ENCODE data around the gene SLC9A4. TPM values are rescaled to one million over a fixed set of nuclear protein-coding genes. Genes with fewer than 3 reads are reported as not detected.

SLC9A4 gene
- not detected for total RNA-seq
- long read RNA-seq, result 0 reads

- DNase-seq, result no peak
- intact Hi-C loops (cut with DNase I), result loop anchor here (5.0 kb wide), 1 partner anchor 229 kb away; no protein-coding TSS in a partner anchor
- ATAC-seq (ENCODE audit: poor library complexity), result no peak
Observed at GRCh38 chr2:102473020-102473419, at the start of gene SLC9A4. Gene SLC9A4, plus strand, starts transcription at chr2:102473226. Its CDS starts 534 bp downstream, at chr2:102473760.

GRCh38 chr2:102423368-102423767, 49.7 kb upstream of the SLC9A4 start:
- no peak for DNase-seq
- intact Hi-C loops (cut with DNase I), result no loop called here
- ATAC-seq (ENCODE audit: poor library complexity), result no peak

- DNase-seq (no peak), ATAC-seq (ENCODE audit: poor library complexity) (no peak)
- intact Hi-C loops (cut with DNase I), result no loop called here
Observed at GRCh38 chr2:102424754-102425153, 48.3 kb upstream of the SLC9A4 start.

GRCh38 chr2:102425441-102426132, 47.4 kb upstream of the SLC9A4 start:
- ATAC-seq (ENCODE audit: poor library complexity) (no peak), DNase-seq (no peak)
- intact Hi-C loops (cut with DNase I), result no loop called here

GRCh38 chr2:102427249-102427648, 45.8 kb upstream of the SLC9A4 start:
- ATAC-seq (ENCODE audit: poor library complexity), result no peak
- DNase-seq, result no peak
- intact Hi-C loops (cut with DNase I), result no loop called here

GRCh38 chr2:102428573-102428972, 44.5 kb upstream of the SLC9A4 start:
- intact Hi-C loops (cut with DNase I), result no loop called here
- ATAC-seq (ENCODE audit: poor library complexity) (no peak), DNase-seq (no peak)

GRCh38 chr2:102432386-102432785, 40.6 kb upstream of the SLC9A4 start:
- no peak for ATAC-seq (ENCODE audit: poor library complexity)
- intact Hi-C loops (cut with DNase I), result no loop called here
- no peak for DNase-seq

- intact Hi-C loops (cut with DNase I), result no loop called here
Observed at GRCh38 chr2:102433973-102434654, 38.9 kb upstream of the SLC9A4 start.

GRCh38 chr2:102434655-102435381, 38.2 kb upstream of the SLC9A4 start:
- intact Hi-C loops (cut with DNase I), result no loop called here
- ATAC-seq (ENCODE audit: poor library complexity) (no peak), DNase-seq (no peak)

More at GRCh38 chr2:102433973-102434654, 38.9 kb upstream of the SLC9A4 start:
- ATAC-seq (ENCODE audit: poor library complexity), result no peak
- DNase-seq, result no peak

GRCh38 chr2:102435741-102436140, 37.3 kb upstream of the SLC9A4 start:
- ATAC-seq (ENCODE audit: poor library complexity) (no peak), DNase-seq (no peak)
- intact Hi-C loops (cut with DNase I), result no loop called here

GRCh38 chr2:102436323-102436722, 36.7 kb upstream of the SLC9A4 start:
- intact Hi-C loops (cut with DNase I), result no loop called here
- ATAC-seq (ENCODE audit: poor library complexity), result no peak
- no peak for DNase-seq

GRCh38 chr2:102437122-102437521, 35.9 kb upstream of the SLC9A4 start:
- DNase-seq, result no peak
- no peak for ATAC-seq (ENCODE audit: poor library complexity)
- intact Hi-C loops (cut with DNase I), result no loop called here

GRCh38 chr2:102438111-102438510, 34.9 kb upstream of the SLC9A4 start:
- intact Hi-C loops (cut with DNase I), result no loop called here
- ATAC-seq (ENCODE audit: poor library complexity) (no peak), DNase-seq (no peak)

- intact Hi-C loops (cut with DNase I), result no loop called here
- no peak for DNase-seq
Observed at GRCh38 chr2:102438578-102438977, 34.4 kb upstream of the SLC9A4 start.

GRCh38 chr2:102439065-102439695, 33.8 kb upstream of the SLC9A4 start:
- no peak for DNase-seq
- intact Hi-C loops (cut with DNase I), result no loop called here
- ATAC-seq (ENCODE audit: poor library complexity), result no peak

More at GRCh38 chr2:102438578-102438977, 34.4 kb upstream of the SLC9A4 start:
- no peak for ATAC-seq (ENCODE audit: poor library complexity)

GRCh38 chr2:102442967-102443828, 29.8 kb upstream of the SLC9A4 start:
- ATAC-seq (ENCODE audit: poor library complexity) (peak; percentile 56), DNase-seq (no peak)
- intact Hi-C loops (cut with DNase I), result loop anchor here (10.0 kb wide), 1 partner anchor 428 kb away; no protein-coding TSS in a partner anchor

- no peak for ATAC-seq (ENCODE audit: poor library complexity)
- intact Hi-C loops (cut with DNase I), result loop anchor here (10.0 kb wide), 1 partner anchor 429 kb away; no protein-coding TSS in a partner anchor
Observed at GRCh38 chr2:102444233-102444632, 28.8 kb upstream of the SLC9A4 start.

GRCh38 chr2:102446936-102447335, 26.1 kb upstream of the SLC9A4 start:
- intact Hi-C loops (cut with DNase I), result loop anchor here (10.0 kb wide), 1 partner anchor 432 kb away; no protein-coding TSS in a partner anchor
- ATAC-seq (ENCODE audit: poor library complexity) (no peak), DNase-seq (no peak)

More at GRCh38 chr2:102444233-102444632, 28.8 kb upstream of the SLC9A4 start:
- no peak for DNase-seq
